GM18526 (cell line): ENCODE measurements around the gene JDP2.
A peak's percentile ranks its signal among the peaks of the same experiment; 100 is the strongest.

Experiments
- POLR2A ChIP-seq: IDR thresholded peaks from 3 replicates; pipeline ENCODE4 v1.6.1; 2011; ENCODE audit not compliant: insufficient read length; ENCODE audit errors: extremely low read depth

The JDP2 gene

DNA sequence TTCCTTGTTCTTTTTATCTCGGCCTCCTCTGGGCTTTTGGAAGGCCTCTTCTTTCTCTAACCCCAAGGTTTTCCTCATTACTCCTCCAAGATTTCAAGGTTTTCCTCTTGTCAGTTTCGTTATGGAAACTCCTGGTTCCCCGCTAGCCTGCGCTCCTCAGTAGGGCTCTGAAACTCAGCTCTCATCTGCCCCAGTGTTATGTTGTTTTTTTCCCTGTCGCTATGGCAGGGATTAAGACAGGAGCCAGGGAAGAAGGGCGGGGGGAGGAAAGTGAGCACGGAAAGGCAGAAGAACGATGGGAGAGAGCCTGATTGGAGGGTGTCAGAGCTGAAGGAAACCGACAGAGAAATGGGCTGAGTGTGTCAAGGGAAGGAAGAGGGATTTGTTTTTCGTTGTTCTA, 26.5 kb upstream of the JDP2 start:
- TF ChIP-seq POLR2A: no peak

- TF ChIP-seq POLR2A: no peak
Observed at GRCh38 chr14:75402867-75403413, 24.9 kb upstream of the JDP2 start.

- no peak for TF ChIP-seq POLR2A
Observed at GRCh38 chr14:75404847-75405246, 23.0 kb upstream of the JDP2 start.

GRCh38 chr14:75406102-75406501, 21.7 kb upstream of the JDP2 start:
- no peak for TF ChIP-seq POLR2A

DNA sequence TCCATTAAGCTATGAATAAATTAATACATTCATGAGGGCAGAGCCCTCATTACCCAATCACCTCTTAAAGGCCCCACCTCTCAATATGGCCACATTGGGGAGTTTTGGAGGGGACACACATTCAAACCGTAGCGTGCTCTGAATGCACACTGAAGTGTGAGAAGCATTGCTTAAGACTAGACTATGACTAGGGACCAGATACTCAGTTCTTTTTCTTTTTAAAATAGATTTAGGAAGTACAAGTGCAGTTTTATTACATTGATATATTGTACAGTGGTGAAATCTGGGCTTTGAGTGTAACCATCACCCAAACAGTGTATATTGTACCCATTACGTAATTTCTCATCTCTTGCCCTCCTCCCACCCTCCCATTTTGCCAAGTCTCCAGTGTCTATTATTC, 21.0 kb upstream of the JDP2 start:
- no peak for TF ChIP-seq POLR2A

GRCh38 chr14:75409316-75410205, 18.3 kb upstream of the JDP2 start:
- TF ChIP-seq POLR2A: no peak

GRCh38 chr14:75411214-75411540, 16.6 kb upstream of the JDP2 start:
- no peak for TF ChIP-seq POLR2A

- TF ChIP-seq POLR2A: no peak
Observed at GRCh38 chr14:75413013-75413412, 14.8 kb upstream of the JDP2 start.

DNA sequence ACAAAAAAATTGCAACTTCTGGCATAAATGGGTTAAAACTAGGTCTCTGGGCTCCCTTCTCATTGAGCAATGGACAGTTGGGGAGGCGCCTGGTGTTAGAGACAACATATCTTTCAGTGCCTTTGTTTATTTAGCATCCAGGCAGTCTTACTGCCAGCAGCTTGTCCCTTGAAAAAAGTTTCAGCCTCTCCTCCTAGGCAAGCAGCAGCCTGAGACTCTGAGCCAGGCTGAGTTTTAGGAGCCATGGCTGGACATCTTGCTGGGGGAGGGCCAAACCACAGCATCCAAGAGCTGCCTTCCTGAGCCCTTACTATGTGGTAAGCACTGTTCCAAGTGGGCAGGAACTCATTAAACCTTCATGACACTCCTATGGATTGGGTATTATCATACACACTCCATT, 10.1 kb upstream of the JDP2 start:
- no peak for TF ChIP-seq POLR2A

DNA sequence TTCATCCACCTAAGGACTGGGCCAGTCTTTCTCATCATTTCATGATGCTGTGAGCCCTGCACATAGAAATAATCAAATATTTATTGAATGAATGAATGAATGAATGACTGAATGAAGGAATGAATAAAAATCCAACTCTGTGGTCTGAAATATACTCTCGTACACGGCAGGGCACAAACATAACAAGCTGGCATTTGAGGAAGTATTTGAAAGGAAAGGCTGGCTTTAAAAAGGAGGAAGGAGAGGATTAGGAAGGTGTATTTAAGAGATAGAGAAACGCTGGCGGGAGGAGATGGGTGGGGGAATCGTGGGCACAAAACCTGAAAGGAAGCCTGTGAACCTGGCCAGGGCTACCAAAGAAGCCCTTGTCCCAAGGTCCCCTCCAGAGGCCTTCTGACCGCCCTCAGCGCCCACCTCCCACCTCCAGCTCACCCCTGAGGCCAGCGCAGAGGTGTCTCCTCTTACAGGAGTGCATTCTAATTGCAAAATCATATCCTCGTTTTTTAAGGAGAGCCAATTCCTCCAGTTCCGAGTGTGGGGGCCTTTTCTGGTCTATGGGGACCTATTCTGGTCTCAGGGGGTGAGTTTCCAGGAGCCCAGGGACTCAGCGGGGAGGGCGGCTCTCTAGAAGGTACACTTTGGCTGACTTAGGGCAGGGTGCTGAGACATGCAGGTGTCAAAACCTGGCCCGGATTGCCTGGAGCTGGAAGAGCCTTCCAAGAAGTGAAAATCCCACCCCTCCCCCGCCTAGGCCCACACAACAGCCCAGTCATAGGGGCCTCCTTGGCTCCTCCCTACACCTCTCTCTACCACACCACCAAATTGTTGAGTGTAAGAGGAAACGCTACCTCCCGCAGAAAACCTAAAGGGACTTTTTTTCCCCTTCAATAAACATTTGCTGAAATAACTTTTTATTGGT, 8.7 kb upstream of the JDP2 start:
- TF ChIP-seq POLR2A: peak; percentile 20

DNA sequence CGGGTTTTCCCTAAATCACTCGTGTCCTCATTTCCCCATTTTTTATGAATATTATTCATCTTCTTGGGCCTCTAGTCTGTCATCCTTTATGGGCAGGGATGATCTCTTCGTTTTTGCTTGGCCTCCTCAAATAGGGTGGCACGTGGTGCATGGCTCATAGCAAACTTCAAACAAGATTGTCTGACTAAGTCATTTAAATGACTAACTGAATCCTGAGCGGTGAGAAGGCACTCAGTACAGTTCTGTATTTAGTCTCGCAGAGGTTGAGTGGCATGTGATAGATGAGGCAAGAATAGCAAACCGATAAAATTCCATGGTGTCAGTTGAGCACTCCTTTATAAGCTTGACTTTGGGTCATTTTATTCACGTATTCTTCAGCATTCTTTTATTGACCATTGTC, 5.7 kb upstream of the JDP2 start:
- no peak for TF ChIP-seq POLR2A

GRCh38 chr14:75424496-75424895, 3.3 kb upstream of the JDP2 start:
- no peak for TF ChIP-seq POLR2A

- TF ChIP-seq POLR2A: no peak
Observed at GRCh38 chr14:75425446-75425845, 2.4 kb upstream of the JDP2 start.

- peak; percentile 51 for TF ChIP-seq POLR2A
Observed at GRCh38 chr14:75426332-75427125, 1.3 kb upstream of the JDP2 start.

DNA sequence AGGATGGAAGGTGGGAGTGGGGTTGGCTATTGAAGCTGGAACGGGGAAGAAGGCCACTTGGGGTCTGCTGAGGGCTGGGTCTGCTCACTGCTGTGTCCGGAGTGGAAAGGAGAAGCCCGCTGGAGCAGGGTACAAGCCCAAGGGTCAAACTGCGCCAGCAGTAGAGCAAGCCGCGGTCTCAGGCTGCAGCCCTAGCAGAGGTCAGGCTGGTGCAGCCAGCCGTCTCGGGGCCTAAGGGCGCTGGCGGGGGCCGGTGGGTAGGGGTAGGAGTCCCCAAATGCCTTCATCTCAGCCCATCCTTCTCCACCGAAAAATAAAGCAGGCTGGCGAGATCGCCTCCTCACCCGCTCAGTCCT, 718 bp upstream of the JDP2 start:
- TF ChIP-seq POLR2A: no peak

- TF ChIP-seq POLR2A: no peak
Observed at GRCh38 chr14:75428230-75429104, 645 bp downstream of the JDP2 start.
